CD4-positive, alpha-beta T cell treated with Interleukin-15 for 1 hour (primary cell): ENCODE results near the gene DENND4C.
"Not testable (repeated sequence)": the region's sequence is repeated elsewhere in the genome, so short reads cannot be mapped to it uniquely, and the experiment has no call there.

Experiments used
- DNase-seq: peaks from one replicate; pipeline ENCODE4 v3.0.0-alpha.2; 2020

The DENND4C gene

DNA sequence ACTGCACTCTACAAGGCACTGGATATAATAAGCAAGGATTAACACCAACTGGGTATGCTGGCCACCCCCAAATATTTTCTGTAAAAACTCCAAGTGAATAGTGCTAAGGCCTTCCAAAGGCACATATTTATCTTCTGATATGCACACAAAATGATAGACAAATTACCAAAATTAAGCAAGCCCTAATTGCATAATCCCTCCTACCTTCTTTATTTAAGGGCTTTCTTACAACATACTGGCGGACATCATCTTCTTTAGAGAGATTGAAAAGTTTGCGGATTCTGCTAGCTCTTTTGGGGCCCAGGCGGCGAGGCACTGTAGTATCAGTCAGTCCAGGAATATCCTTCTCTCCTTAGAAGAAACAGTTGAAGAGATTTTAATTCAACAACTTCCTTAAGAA, 147.7 kb downstream of the DENND4C start:
- DNase-seq, result no peak

DNA sequence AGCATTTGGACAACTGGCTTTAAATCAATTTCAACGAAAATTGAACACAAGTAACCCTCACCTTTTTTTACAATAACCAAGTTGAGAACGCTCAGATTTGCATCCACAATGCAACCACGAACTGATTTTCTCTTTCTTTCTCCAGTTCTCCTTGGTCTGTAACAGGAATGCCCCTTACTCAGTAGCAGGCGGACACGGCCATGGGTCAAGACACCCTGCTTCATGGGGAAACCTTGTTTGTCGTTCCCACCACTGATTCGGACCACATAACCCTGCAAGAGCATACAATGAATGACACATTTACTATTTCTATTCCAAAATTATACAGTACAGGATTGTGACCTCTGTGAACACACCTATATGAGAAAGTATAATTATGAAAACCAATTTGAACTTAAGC, 148.2 kb downstream of the DENND4C start:
- no peak for DNase-seq

DNA sequence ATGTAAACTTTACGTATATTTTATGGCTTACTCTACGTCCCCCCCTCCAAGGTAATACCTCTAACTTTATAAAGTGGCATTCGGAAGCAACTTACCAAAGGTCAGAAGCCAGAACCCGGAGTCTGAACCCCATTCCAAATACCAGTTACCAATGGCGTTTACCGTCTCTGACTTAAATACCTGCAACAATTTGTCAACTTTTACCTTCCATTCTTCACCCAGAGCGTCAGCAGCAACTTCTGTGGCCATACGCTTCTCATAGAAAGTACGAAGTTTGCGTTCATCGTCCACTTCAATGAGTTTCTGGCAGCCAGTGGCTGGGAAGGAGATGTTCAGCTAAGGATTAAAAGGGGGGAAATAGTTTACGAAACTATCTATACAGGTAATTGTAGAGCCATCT, 148.8 kb downstream of the DENND4C start:
- no peak for DNase-seq

- DNase-seq, result no peak
Observed at GRCh38 chr9:19379697-19380046, 149.2 kb downstream of the DENND4C start.

DNA sequence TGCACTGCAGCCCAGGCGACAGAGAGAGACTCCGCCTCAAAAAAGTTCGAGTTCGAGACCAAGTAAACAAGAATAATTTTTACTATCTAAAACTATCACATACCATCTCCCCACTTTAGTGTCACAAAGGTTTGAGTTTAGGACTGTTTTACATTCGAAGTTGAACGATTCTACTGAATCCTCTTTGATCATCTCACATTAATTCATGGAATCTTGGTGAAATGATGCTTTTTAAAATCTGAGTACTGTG, 150.3 kb downstream of the DENND4C start:
- DNase-seq, result no peak

DNA sequence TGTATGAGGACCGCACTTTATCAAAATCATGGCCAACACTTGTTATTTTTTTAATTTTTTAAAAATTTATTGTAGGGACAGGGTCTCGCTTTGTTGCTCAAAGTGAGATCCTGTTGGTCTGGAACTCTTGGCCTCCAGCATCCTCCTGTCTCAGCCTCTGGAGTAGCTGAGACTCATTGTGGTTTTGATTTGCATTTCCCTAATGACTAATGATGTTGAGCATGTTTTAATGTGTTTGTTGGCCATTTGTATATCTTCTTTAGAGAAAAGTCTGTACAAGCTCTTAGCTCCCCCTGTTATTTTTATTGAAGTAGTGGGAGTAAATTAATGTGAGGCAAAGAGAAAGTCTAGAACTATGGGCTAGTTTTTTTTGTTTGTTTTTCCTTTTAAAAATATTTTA, 151.2 kb downstream of the DENND4C start:
- DNase-seq, result no peak

DNA sequence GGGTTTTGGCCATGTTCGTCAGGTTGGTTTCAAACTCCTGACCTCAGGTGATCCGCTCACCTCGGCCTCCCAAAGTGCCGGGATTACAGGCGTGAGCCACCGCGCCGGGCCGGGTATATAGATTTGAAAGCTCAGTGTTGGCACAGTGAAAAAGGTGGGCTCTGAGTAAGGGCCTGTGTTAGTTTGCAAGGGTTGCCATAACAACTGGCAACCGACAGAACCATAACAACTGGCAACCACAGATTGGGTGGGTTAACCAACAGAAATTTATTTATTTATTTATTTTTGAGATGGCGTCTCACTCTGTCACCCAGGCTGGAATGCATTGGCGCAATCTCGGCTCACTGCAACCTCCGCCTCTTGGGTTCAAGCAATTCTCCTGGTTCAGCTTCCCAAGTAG, 154.7 kb downstream of the DENND4C start:
- DNase-seq, result not testable (repeated sequence)

GRCh38 chr9:19385786-19386501, 155.5 kb downstream of the DENND4C start:
- DNase-seq, result no peak

GRCh38 chr9:19386502-19387044, 156.1 kb downstream of the DENND4C start:
- DNase-seq, result no peak

DNA sequence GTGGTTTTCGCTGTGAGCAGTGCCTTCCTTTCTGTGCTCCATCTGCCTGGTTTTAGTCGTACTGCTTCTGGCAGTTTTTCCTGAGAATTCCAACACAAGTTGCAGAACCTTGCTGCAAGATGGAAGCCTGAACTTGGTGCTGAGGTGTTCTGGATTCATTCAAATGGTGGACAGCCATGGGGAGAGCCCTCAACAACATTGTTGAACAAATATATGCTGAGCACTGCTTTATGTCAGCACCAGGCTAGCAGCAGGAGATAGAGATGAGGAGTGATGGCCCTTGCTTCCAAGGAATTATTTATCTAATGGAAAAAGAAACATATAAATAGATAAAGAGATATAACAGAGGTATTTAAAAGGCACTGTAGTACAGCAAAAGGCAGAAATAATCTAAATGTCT, 156.8 kb downstream of the DENND4C start:
- no peak for DNase-seq

GRCh38 chr9:19389539-19389938, 159.0 kb downstream of the DENND4C start:
- DNase-seq, result not testable (repeated sequence)

DNA sequence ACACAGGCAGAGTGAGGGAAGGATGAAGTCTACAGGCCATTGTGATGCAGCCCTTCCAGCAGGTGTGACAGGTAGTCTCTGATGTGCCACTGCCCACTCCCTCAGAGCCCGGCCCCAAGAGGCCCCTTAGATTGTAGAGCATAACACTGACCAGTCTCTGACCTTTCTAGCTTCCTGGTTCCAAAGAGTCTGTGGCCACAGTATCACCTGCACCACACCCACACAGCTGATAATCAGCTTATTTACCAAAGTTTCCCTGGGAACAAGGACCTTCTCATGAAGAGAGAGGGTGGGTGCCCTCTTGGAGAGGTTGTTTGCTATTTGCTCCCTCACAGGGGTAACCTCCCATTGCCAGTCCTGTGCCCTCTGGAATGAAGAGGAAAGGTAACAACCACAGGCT, 167.4 kb downstream of the DENND4C start:
- DNase-seq, result no peak

GRCh38 chr9:19403231-19403630, 172.7 kb downstream of the DENND4C start:
- not testable (repeated sequence) for DNase-seq

- DNase-seq, result no peak
Observed at GRCh38 chr9:19404283-19405075, 174.0 kb downstream of the DENND4C start.

GRCh38 chr9:19405771-19406170, 175.3 kb downstream of the DENND4C start:
- DNase-seq, result no peak

DNA sequence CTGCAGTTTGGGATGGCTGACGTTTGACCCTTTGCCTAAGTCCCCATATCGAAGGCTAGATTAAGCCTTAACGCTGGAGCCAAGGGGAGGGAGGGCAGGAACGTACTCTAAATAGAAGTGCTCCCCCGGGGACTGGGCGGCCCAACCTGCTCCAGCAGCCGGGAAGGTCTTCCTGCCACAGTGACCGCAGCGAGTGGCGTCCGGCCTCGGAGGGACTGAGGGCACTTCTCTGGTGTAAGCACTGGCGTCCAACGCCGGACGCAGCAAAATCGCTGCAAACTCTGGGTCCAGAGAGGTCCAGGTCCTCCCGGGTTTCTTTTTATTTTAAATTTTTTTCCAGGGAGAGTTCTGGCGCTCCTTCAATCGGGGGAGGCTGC, 177.8 kb downstream of the DENND4C start:
- DNase-seq, result no peak

- peak; percentile 91 for DNase-seq
Observed at GRCh38 chr9:19408693-19409400, 178.4 kb downstream of the DENND4C start, which contains the start of gene ACER2. TSS of gene ACER2 (plus strand) at chr9:19409009. CDS start at chr9:19409085, 76 bp downstream.

DNA sequence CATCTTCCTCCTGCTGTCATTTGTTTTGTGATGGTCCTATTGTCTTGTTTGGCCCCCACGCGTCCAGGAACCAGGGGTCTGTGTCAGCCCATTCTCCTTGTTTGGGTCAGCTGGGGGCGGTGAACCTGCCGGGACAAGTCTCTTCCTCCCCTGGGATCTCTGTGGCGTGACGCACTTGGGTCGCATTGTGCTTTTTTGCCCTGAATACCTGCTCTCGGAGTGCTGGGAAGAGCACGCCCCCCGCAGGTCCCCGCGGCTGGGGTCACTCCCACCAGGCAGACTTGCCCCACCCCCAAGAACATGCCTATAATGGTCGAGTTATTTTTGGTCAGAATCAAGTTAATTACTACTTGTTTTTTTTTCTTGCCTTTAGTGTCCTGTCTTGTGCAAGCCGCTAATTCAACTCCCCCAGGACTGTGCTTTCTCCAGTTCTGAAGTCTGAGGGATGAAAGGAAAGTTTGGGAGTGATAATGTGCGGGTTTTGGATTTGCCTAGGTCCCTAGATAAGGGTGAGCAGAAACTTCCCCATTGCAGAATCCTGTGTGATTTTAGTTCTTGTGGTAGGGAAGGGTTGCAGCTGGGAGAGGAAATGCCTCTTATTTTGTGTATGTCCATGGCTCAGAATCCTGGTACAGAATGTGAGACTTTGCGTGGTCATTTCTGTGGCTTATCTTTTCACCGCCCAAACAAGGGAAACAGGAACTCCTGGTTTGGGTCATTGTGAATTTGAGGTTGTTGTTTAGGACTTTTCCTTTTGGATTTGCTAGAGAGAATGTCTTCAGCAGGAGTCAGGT, 179.1 kb downstream of the DENND4C start:
- DNase-seq, result no peak

- DNase-seq, result no peak
Observed at GRCh38 chr9:19410195-19410503, 179.7 kb downstream of the DENND4C start.

DNA sequence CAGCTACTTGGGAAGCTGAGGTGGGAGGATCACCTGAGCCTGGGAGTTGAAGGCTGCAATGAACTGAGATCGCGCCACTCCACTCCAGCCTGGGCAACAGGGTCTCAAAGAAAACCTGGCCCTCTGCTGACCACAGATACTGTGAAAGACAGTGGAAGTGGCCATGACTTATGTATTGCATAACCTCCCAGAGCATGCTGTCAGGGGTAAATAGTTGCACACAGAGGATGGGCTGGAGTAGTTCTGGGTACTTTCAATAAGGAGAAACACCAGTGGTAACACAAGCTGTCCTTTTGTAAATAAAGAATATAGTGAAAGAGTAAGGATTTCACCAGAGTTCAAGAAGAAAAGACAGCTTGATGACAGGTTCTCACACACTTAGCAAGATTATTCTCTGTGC, 180.1 kb downstream of the DENND4C start:
- DNase-seq, result no peak

- DNase-seq, result no peak
Observed at GRCh38 chr9:19411316-19411715, 180.8 kb downstream of the DENND4C start.

GRCh38 chr9:19413456-19413855, 183.0 kb downstream of the DENND4C start:
- DNase-seq, result not testable (repeated sequence)

DNA sequence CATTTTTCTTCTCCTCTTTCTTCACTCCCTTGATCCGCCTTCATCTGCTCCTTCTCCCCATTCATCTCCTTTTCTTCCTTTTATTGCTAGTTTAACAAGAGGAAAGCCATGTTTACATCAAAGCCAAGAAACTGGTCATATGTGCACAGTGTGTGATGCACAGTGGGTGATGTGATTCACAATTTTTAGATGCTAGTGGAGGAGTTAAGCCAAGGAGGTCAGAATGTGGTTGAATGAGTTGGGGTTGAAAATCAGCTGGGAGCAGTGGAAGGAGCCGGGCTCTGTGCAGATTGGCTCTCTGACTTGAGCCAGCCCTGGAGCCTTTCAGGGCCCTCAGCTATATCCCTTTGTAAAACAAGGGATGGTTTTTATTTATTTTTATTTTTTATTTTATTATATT, 185.7 kb downstream of the DENND4C start:
- no peak for DNase-seq
